ENCODE measurements around the gene FKRP. TPM values are rescaled to one million over a fixed set of nuclear protein-coding genes. Genes with fewer than 3 reads are reported as not detected.
A peak's percentile ranks its signal among the peaks of the same experiment; 100 is the strongest.
"Not testable (repeated sequence)": the region's sequence is repeated elsewhere in the genome, so short reads cannot be mapped to it uniquely, and the experiment has no call there.

FKRP gene, protein sequence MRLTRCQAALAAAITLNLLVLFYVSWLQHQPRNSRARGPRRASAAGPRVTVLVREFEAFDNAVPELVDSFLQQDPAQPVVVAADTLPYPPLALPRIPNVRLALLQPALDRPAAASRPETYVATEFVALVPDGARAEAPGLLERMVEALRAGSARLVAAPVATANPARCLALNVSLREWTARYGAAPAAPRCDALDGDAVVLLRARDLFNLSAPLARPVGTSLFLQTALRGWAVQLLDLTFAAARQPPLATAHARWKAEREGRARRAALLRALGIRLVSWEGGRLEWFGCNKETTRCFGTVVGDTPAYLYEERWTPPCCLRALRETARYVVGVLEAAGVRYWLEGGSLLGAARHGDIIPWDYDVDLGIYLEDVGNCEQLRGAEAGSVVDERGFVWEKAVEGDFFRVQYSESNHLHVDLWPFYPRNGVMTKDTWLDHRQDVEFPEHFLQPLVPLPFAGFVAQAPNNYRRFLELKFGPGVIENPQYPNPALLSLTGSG
- total RNA-seq: 16.2 TPM
- long read RNA-seq, partial matches to known transcripts: 0 of 10 reads
- long read RNA-seq, other reads (novel, unspliced or antisense): 4 of 10 reads

DNA sequence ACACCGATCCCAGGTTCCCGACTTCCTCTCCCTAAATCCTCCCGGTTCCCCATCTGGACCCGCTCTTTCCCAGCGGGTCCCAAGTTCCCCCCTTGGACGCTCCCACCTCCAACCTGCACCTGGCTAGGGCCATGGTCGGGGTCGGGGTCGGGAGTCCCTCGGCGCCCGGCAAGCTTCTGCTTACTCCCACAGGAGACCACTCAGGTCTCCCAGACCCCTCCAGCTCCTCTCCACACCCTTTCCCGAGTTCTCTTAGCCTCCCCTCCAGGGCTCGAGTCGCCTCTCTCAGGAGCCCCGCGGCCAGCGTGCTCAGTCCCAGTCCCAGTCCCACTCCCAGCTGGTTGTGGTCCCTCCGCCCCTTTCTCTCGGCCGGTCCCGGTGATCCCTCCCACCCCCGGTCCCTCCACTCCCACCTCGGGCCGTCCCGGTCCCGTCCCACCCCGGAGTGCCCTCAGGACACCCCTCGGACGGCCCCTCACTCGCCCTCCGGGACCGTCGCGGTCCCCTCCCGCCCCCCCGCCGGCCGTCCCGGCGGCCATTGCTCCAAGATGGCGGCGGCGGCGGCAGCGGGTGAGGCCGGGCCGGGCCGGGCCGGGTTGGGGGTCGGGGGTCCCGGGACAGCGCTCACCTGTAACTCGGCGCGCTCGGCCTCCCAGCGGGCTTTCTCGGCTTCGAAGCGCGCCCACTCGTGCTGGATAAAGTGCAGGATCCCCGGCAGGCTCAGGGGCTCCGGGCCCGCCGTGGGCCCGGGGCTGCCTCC is at the start of gene FKRP:
FKRP (plus strand) TSS at position 537 of the 760 bp plus-strand sequence. CDS start 9,394 bp downstream, outside the sequence.
- ATAC-seq (peak; percentile 51), DNase-seq (ENCODE audit: missing footprints) (no peak)
- intact Hi-C loops (cut with DNase I): loop anchor here (5.0 kb wide), 1 partner anchor 43 kb away; no protein-coding TSS in a partner anchor

DNA sequence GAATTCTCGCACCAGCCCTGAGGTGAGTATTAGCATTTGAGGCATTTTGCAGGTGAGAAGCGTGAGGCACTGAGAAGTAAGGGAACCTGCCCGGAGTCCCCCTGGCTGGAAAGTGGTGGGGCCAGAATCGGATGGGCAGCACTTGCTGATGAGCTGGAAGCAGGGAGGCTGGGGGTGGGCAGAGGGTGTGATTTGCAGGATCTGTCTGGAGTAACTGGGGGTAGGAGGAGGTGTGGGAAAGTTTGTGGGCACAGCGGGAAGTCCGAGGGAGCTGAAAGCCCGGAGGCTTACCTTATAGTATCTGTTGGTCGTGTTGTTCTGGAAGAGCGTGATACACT is 49.0 kb upstream of the FKRP start:
- DNase-seq (ENCODE audit: missing footprints) (no peak), ATAC-seq (no peak)
- intact Hi-C loops (cut with DNase I): no loop called here

DNA sequence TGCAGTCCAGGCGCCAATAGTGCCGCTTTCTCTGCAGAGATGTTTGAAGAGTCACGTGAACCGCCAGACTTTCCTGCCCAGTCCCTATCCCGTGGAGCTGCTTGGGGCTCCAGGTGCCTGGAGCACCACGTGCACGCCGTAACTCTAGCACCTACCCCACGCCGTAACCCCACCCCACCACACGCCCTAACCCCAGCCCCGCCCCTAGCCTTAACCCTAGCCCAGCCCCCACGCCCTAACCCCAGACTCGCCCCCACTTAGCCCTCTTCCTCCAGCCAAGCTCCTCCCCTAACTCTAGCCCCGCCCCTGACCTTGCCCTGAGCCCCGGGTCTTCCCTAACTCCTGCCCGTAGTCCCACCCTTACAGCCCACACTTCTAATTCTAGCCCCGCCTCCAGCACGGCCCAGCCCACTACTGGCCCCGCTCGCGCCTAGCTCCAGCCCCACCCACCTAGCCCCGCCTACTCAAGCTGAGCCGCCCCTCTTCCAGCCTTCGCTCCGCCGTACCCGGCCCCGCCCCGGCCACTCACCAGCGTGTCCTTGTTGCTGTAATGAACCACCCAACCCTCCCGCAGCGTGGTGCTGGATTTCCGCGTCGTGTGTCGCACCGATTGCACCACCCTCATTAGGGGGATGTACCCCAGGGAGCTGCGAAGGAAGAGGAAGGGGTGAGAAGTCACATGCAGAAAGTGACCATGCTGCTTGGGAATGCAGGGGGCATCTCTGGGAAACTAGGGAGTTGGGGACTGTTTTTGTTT is 48.5 kb upstream of the FKRP start:
- DNase-seq (ENCODE audit: missing footprints) (peak; percentile 89), ATAC-seq (peak; percentile 97)
- intact Hi-C loops (cut with DNase I): no loop called here

DNA sequence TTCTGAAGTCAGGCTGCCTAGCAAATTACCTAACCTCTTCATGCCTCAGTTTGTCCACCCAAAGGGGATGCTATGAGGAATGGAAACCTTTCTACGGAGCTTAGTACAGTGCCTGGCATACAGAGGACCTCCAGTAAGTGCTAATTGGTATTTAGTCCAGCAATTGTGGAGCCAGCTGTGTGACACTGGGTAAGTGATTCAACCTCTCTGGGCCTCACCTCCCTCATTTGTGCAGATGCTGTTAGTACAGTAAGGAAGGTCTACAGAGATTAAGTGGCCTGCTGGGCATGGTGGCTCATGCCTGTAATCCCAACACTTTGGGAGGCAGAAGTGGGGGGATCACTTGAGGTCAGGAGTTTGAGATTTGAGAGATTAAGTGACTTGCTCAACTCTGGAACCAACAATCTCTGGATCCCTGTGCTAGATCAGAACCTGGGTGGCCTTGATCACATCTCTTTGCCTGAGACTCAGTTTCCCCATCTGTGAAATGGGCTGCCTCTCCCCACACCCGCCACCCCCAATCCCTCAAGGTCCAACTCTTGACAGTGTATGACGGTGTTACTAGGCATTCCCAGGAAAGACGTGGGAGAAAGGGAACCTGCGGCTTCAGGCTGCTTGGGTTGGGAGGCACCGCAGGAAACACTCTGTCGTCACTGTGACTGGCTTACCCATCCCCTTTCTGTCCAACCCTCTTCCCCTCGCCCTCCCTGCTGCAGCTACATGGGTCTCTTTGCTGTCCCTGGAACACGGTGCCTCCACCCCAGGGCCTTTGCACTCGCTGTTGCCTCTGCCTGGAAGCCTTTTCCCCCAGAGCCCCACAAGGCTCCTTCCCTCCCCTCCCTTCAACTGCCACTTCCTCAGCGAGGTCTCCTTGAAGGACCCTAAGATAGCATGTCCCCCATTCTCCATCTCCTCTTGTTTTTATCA is 47.2 kb upstream of the FKRP start:
- intact Hi-C loops (cut with DNase I): no loop called here
- DNase-seq (ENCODE audit: missing footprints) (no peak), ATAC-seq (no peak)

DNA sequence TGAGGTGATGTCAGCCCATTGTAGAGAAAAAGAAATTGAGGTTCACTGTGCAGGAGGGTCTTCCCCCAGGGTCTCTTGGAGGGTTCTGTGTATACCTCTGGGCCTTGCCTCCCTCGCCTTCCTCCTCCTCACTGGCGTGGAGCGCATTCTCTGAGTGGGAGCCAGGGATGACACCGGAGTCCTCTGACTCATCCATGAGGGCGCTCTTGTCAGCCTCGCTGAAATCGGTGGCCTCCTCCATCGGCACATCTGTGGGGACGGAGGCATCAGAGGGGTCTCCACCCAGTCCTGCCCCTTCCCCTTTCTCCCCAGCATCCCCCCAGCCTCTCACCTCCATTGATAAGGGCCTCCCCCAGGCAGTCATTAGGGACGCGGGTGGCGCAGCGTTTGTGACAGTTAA is 45.2 kb upstream of the FKRP start:
- ATAC-seq: no peak
- DNase-seq (ENCODE audit: missing footprints): no peak
- intact Hi-C loops (cut with DNase I): loop anchor here (5.0 kb wide), 1 partner anchor 47 kb away; the partner anchor contains the start of genes FKRP and STRN4

DNA sequence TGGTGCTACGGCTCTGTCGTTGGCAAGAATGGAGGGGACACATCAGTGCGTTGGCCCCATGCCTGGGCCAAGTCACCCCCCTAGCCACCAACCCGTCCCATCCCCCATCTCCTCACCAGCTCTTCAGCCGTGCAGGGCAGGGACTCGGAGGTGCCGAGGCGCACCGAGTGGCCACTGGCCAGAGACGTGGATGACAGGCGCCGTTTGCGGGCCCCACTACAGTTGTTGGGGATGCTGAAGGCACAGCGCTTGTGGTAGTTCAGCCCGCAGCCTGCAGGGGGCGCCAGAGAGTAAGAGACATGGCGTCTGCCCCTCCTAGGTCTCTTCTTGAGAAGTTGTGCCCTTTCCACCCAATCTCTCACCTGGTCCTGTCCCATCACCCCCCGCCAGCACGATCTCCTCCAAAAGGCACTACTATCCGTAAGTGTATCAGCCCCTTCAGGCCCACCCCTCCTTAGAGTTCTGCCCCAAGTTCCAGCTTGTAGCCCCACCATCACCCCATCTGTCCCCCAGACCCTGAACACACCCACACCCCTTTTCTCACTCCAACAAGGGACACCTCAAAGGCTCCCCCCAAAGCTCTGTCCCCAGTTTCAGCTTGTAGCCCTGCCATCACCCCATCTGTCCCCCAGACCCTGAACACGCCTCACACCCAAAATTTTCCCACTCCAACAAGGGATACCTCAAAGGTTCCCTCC is 41.3 kb upstream of the FKRP start:
- DNase-seq (ENCODE audit: missing footprints) (peak; percentile 91), ATAC-seq (peak; percentile 69)
- intact Hi-C loops (cut with DNase I): loop anchor here (1.0 to 5.0 kb wide), 2 partner anchors 24 to 43 kb away; partner anchors contain the start of genes FKRP and STRN4

GRCh38 chr19:46710687-46711086 is 35.2 kb upstream of the FKRP start:
- DNase-seq (ENCODE audit: missing footprints) (no peak), ATAC-seq (no peak)
- intact Hi-C loops (cut with DNase I): no loop called here

DNA sequence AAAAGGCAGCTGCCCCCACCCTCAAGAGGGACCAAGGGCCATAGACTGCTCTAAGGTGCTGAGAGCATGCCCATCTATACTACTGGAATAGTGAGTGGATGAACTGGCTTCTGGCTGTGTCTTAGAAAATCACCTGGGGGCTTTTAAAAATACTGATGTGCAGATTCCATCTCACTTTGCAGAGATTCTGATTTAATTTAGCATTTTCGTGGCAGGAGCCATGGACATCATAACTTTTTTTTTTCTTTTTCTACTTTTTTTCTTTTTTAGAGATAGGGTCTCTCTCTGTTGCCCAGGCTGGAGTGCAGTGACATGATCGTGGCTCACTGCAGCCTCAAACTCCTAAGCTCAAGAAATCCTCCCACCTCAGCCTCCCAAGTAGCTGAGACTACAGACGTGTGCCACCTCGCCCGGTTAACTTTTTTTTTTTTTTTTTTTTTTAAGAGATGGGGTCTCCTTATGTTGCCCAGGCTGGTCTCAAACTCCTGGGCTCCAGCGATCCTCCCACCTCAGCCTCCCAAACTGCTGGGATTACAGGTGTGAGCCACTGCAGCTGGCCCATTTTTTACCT is 33.0 kb upstream of the FKRP start:
- ATAC-seq; DNase-seq (ENCODE audit: missing footprints); intact Hi-C loops (cut with DNase I): not testable (repeated sequence)

GRCh38 chr19:46713781-46714443 is 31.9 kb upstream of the FKRP start:
- peak; percentile 93 for DNase-seq (ENCODE audit: missing footprints)
- peak; percentile 59 for ATAC-seq
- intact Hi-C loops (cut with DNase I): no loop called here

DNA sequence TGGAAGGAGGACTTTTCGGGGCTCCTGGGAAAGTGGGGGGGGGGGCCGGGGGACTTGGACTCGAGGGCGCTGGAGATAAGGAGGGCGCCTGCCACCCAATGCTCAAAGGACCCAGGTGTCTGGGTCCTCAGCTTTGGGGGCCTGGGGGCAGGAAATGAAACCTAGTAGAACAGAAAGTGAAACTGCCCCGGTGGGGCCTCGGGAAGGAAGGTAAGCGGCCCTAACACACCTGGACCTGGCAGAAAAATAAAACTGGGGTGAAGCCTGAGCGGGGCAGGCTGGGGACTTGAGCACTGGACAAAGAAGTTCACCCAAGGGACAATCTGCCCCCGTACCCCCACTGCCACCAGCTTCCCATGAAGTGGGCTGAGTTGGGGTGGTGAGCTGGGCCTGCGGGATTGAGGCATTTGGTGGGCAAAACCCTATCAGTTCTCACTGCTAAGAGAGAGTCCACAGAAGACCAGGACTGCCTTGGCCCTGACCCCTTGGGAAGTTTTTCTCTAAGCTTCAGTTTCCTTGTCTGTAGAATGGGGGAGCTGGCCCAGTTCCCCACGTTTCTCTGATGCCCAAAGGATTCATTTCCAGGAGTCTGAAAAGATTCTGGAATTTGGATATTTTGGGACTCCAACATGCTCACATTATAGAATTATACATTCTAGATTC is 31.3 kb upstream of the FKRP start:
- ATAC-seq (no peak), DNase-seq (ENCODE audit: missing footprints) (no peak)
- intact Hi-C loops (cut with DNase I): no loop called here

DNA sequence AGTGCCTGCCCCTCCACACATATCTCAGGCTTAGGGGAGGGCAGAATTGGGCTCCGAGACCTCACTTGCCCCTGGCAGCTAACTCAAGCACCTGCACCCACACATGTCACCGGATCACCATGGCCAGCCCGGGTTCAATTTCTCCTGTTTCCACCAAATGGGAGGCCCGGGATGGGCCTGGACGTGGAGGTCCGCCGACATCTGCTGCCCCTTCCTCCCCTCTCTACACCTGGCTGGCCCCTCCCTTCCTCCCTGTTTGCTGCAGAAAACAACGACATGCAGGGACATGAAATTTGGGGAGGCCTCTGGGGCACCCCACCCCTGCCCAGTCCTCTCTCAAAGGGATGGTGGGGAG is 30.3 kb upstream of the FKRP start:
- intact Hi-C loops (cut with DNase I): no loop called here
- DNase-seq (ENCODE audit: missing footprints): no peak
- ATAC-seq: no peak

- intact Hi-C loops (cut with DNase I): no loop called here
- DNase-seq (ENCODE audit: missing footprints) (no peak), ATAC-seq (no peak)
These were observed 29.7 kb upstream of the FKRP start for GRCh38 chr19:46715975-46716671.

DNA sequence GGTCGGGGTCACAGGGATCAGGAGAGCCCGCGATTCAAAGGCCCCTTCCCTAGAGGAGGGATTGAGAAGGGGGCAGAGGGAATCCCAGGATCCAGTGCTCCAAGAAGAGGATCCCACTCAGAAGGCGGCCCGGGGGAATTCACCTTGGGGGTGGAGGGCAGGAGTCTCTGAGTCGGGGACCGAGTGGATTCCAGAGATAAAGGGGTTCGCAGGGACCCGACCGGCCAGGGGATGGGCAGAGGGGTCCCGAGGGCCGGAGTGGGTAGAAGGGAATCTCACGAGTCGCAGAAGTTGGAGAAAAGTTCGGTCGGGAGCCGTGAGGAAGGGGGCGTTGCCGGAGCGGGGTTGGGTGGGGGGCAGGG is 29.2 kb upstream of the FKRP start:
- intact Hi-C loops (cut with DNase I): no loop called here
- DNase-seq (ENCODE audit: missing footprints): no peak
- no peak for ATAC-seq

DNA sequence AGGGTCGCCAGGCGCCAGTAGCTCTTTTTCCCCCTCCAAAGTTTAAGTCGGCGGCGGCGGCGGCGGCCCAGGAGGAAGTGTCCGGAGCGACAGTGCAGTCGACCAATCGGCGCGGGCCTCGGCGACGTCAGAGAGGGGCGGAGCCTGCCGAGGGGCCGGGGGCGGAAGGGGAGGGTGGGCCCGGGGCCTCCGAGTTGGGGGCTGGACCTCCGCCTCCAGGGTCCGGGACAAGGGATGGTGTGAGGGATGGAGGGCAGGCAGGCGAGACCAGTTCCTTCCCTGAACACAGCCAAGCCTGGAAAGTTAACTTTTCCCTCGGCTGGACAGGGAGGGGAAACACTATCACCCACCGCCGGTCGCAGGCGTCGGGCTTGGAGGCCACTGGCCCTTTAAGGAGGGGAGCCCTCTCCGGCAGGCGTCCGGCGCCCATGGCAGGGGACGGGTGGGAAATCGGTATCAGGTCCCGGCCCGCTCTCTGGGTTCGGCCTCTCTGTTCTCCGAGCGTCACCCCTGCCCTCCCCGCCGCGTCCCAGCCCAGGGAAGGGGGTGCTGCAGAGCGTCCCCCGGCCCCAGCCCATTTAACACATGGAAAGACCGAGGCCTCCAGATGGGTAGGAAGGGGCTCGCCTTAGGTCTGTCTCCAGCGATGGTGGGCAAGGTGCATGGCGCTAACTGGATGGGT is 28.7 kb upstream of the FKRP start, which contains the start of gene PRKD2:
PRKD2 (minus strand) TSS at position 81 of the 682 bp plus-strand sequence. CDS start 744 bp downstream, outside the sequence.
- peak; percentile 86 for ATAC-seq
- intact Hi-C loops (cut with DNase I): no loop called here
- DNase-seq (ENCODE audit: missing footprints): peak; percentile 96

- DNase-seq (ENCODE audit: missing footprints): peak; percentile 45
- intact Hi-C loops (cut with DNase I): no loop called here
- no peak for ATAC-seq
These were observed 28.1 kb upstream of the FKRP start for GRCh38 chr19:46717716-46718143.
